Brain microvascular endothelial cell (primary cell): Measurements from ENCODE around the gene USP12.
A peak's percentile ranks its signal among the peaks of the same experiment; 100 is the strongest.

Experiments used
- DNase-seq: peaks from one replicate; pipeline ENCODE4 v3.0.0-alpha.2; 2020
- H3K27ac ChIP-seq: fragments of 250-450 bp; sonication (Bioruptor Pico); 2 replicates; pipeline ENCODE4 v1.5.1; 2020; ENCODE audit warnings: mild to moderate bottlenecking, moderate library complexity
- H3K27me3 ChIP-seq: fragments of 250-450 bp; sonication (Bioruptor Pico); replicated peaks from 2 replicates; pipeline ENCODE4 v1.5.1; 2020; ENCODE audit warnings: mild to moderate bottlenecking
- H3K36me3 ChIP-seq: fragments of 250-450 bp; sonication (Bioruptor Pico); replicated peaks from 2 replicates; pipeline ENCODE4 v1.5.1; 2020; ENCODE audit warnings: mild to moderate bottlenecking
- H3K4me3 ChIP-seq: 2 replicates; pipeline ENCODE4 v1.5.1; 2011; ENCODE audit warnings: low read depth, mild to moderate bottlenecking, control low read depth, low read length, moderate library complexity
- CTCF ChIP-seq: IDR thresholded peaks from 2 replicates; pipeline ENCODE4 v1.5.1; 2011; ENCODE audit warnings: low read depth, mild to moderate bottlenecking, moderate library complexity, low read length, control low read depth, inconsistent platforms; ENCODE audit errors: missing control alignments
- in situ Hi-C: cut with HindIII; loops from 2 replicates; pipeline ENCODE4 v1.10.0; 2017; ENCODE audit warnings: low sequenced_read_pairs, low pct_ligation_motif_present

USP12 gene

GRCh38 chr13:27065582-27065981 is 106.0 kb downstream of the USP12 start:
- Histone ChIP-seq H3K4me3 (no peak overlapping the region), H3K27ac (no peak overlapping the region), H3K36me3 (peaks cover 4% of the 10 kb centered on the region), H3K27me3 (no peaks in the 10 kb centered on the region)
- in situ Hi-C loops, result no loop called here
- no peak for TF ChIP-seq CTCF
- no peak for DNase-seq

GRCh38 chr13:27064252-27064995 is 107.2 kb downstream of the USP12 start:
- Histone ChIP-seq H3K27ac (no peak overlapping the region), H3K27me3 (no peaks in the 10 kb centered on the region), H3K36me3 (peaks cover 6% of the 10 kb centered on the region), H3K4me3 (no peak overlapping the region)
- in situ Hi-C loops, result no loop called here
- no peak for TF ChIP-seq CTCF
- DNase-seq, result no peak

- no peak for TF ChIP-seq CTCF
- no peak for DNase-seq
- Histone ChIP-seq H3K27me3 (no peaks in the 10 kb centered on the region), H3K4me3 (no peak overlapping the region), H3K27ac (no peak overlapping the region), H3K36me3 (peaks cover 2% of the 10 kb centered on the region)
- in situ Hi-C loops, result no loop called here
These were observed 113.8 kb downstream of the USP12 start for GRCh38 chr13:27057817-27058216.

- Histone ChIP-seq H3K4me3 (no peak overlapping the region), H3K27ac (no peak overlapping the region)
- in situ Hi-C loops, result no loop called here
These were observed 116.1 kb downstream of the USP12 start for GRCh38 chr13:27055526-27055925.

GRCh38 chr13:27054760-27055159 is 116.9 kb downstream of the USP12 start:
- Histone ChIP-seq H3K4me3 (no peak overlapping the region), H3K36me3 (no peaks in the 10 kb centered on the region), H3K27me3 (no peaks in the 10 kb centered on the region), H3K27ac (no peak overlapping the region)
- no peak for TF ChIP-seq CTCF
- in situ Hi-C loops, result no loop called here
- DNase-seq, result no peak

More at GRCh38 chr13:27055526-27055925, 116.1 kb downstream of the USP12 start:
- TF ChIP-seq CTCF, result no peak
- no peak for DNase-seq
- no peaks in the 10 kb centered on the region for H3K27me3 ChIP-seq
- peaks cover 2% of the 10 kb centered on the region for H3K36me3 ChIP-seq

GRCh38 chr13:27053902-27054595 is 117.6 kb downstream of the USP12 start:
- H3K4me3 ChIP-seq, result no peak overlapping the region
- in situ Hi-C loops, result no loop called here
- TF ChIP-seq CTCF, result no peak
- H3K36me3 ChIP-seq, result no peaks in the 10 kb centered on the region
- H3K27me3 ChIP-seq, result no peaks in the 10 kb centered on the region
- peak; percentile 64 for DNase-seq
- no peak overlapping the region for H3K27ac ChIP-seq
